IMR-90 (cell line): ENCODE measurements around the gene NXF1. TPM values are rescaled to one million over a fixed set of nuclear protein-coding genes. Genes with fewer than 3 reads are reported as not detected.

Experiments
- ATAC-seq: fragments of 200-7000 bp; cut with Tn5 transposase; 2 replicates; pipeline ENCODE4 v1.9.1; 2020; ENCODE audit warnings: low read depth, mild to moderate bottlenecking, moderate library complexity
- BruUV-seq: library from RNA; stranded (reverse); fragments of 400-500 nt; replicated peaks from 2 replicates; lab custom pipeline; 2021; lab: Mats Ljungman, UMichigan
- CTCF ChIA-PET: fragments of 300-600 bp; formaldehyde crosslinking; extraction: SDS; loops from one replicate; lab custom pipeline; 2021; ENCODE audit warnings: antibody characterized with exemption; lab: Yijun Ruan, JAX
- POLR2A ChIA-PET: fragments of 300-600 bp; sonication (Branson Sonifier 250); formaldehyde crosslinking; loops from one replicate; lab custom pipeline; 2022; ENCODE audit warnings: antibody characterized with exemption; ENCODE audit not compliant: unreplicated experiment; lab: Charles Lee
- DNase-seq: peaks from one replicate; pipeline ENCODE4 v3.0.0; 2013
- H2AFZ ChIP-seq: replicated peaks from 2 replicates; pipeline ENCODE3; 2013; ENCODE audit warnings: low read length, mild to moderate bottlenecking; ENCODE audit not compliant: poor library complexity
- H2AK5ac ChIP-seq: 2 replicates; pipeline ENCODE4 v1.6.1; 2013; ENCODE audit warnings: low read depth, low read length, inconsistent platforms
- H2AK9ac ChIP-seq: replicated peaks from 2 replicates; pipeline ENCODE3; 2013; ENCODE audit warnings: mild to moderate bottlenecking, low read depth, low read length, moderate library complexity; ENCODE audit not compliant: poor library complexity
- H2BK120ac ChIP-seq: 2 replicates; pipeline ENCODE4 v1.6.1; 2013; ENCODE audit warnings: low read depth, low read length, inconsistent platforms
- H2BK15ac ChIP-seq: 3 replicates; pipeline ENCODE4 v1.6.1; 2013; ENCODE audit warnings: low read depth, low read length, inconsistent platforms
- H2BK20ac ChIP-seq: 2 replicates; pipeline ENCODE4 v1.6.1; 2013; ENCODE audit warnings: low read depth, mild to moderate bottlenecking, inconsistent platforms, low read length, moderate library complexity
- H2BK5ac ChIP-seq: 2 replicates; pipeline ENCODE4 v1.6.1; 2013; ENCODE audit warnings: mild to moderate bottlenecking, low read depth, low read length, inconsistent platforms; ENCODE audit not compliant: poor library complexity, severe bottlenecking
- H3K14ac ChIP-seq: replicated peaks from 2 replicates; pipeline ENCODE4 v1.6.1; 2013; ENCODE audit warnings: low read depth, low read length, inconsistent platforms
- H3K18ac ChIP-seq: 2 replicates; pipeline ENCODE4 v1.6.1; 2013; ENCODE audit warnings: low read depth, low read length, control low read depth
- H3K23ac ChIP-seq: 2 replicates; pipeline ENCODE4 v1.6.1; 2013; ENCODE audit warnings: low read depth, low read length, inconsistent platforms
- H3K27ac ChIP-seq: 2 replicates; pipeline ENCODE4 v1.5.1; 2013; ENCODE audit warnings: mild to moderate bottlenecking, control low read depth, low read length; ENCODE audit not compliant: insufficient read depth
- H3K27me3 ChIP-seq: 2 replicates; pipeline ENCODE4 v1.6.1; 2013; ENCODE audit warnings: low read length; ENCODE audit not compliant: control insufficient read depth, insufficient read depth
- H3K36me3 ChIP-seq: 2 replicates; pipeline ENCODE4 v1.6.1; 2013; ENCODE audit warnings: low read length, mixed read lengths; ENCODE audit not compliant: control insufficient read depth, insufficient read depth
- H3K4ac ChIP-seq: 2 replicates; pipeline ENCODE4 v1.6.1; 2013; ENCODE audit warnings: low read depth, low read length, inconsistent platforms
- H3K4me1 ChIP-seq: 2 replicates; pipeline ENCODE4 v1.6.1; 2013; ENCODE audit warnings: low read length, mixed read lengths; ENCODE audit not compliant: control insufficient read depth, insufficient read depth
- H3K4me2 ChIP-seq: 2 replicates; pipeline ENCODE4 v1.6.1; 2013; ENCODE audit warnings: low read depth, mild to moderate bottlenecking, control low read depth, low read length, moderate library complexity
- H3K4me3 ChIP-seq: 2 replicates; pipeline ENCODE4 v1.5.1; 2013; ENCODE audit warnings: low read depth, mild to moderate bottlenecking, control low read depth, low read length, moderate library complexity; ENCODE audit not compliant: insufficient read depth
- H3K56ac ChIP-seq: 2 replicates; pipeline ENCODE4 v1.6.1; 2013; ENCODE audit warnings: low read length, inconsistent platforms; ENCODE audit not compliant: insufficient read depth; ENCODE audit errors: extremely low read depth
- H3K79me1 ChIP-seq, 2 experiments: 2 replicates each; pipeline ENCODE4 v1.6.1; 2013; ENCODE audit warnings: low read length in 2 of 2, inconsistent platforms in 1 of 2, low read depth in 1 of 2
- H3K9ac ChIP-seq: 2 replicates; pipeline ENCODE4 v1.6.1; 2013; ENCODE audit warnings: low read depth, low read length, control low read depth
- H3K9me1 ChIP-seq: 2 replicates; pipeline ENCODE4 v1.6.1; 2013; ENCODE audit warnings: low read length, inconsistent platforms; ENCODE audit not compliant: insufficient read depth
- H3K9me3 ChIP-seq: 2 replicates; pipeline ENCODE4 v1.6.1; 2013; ENCODE audit warnings: low read length; ENCODE audit not compliant: control insufficient read depth, insufficient read depth
- H4K20me1 ChIP-seq: 2 replicates; pipeline ENCODE4 v1.6.1; 2013; ENCODE audit warnings: low read length, inconsistent platforms; ENCODE audit not compliant: insufficient read depth
- H4K5ac ChIP-seq: 2 replicates; pipeline ENCODE4 v1.6.1; 2013; ENCODE audit warnings: mild to moderate bottlenecking, low read depth, low read length, control low read depth
- H4K8ac ChIP-seq, 2 experiments: 2 replicates each; pipeline ENCODE4 v1.6.1; 2013; ENCODE audit warnings: low read depth in 2 of 2, low read length in 2 of 2, control low read depth in 1 of 2, inconsistent platforms in 1 of 2
- H4K91ac ChIP-seq: 2 replicates; pipeline ENCODE4 v1.6.1; 2013; ENCODE audit warnings: low read depth, low read length, inconsistent platforms; ENCODE audit not compliant: insufficient read depth
- BHLHE40 ChIP-seq: fragments of 150-350 bp; IDR thresholded peaks from 2 replicates; pipeline ENCODE4 v1.6.1; 2016; ENCODE audit warnings: mild to moderate bottlenecking, low read depth, low read length
- CHD1 ChIP-seq: IDR thresholded peaks from 2 replicates; pipeline ENCODE4 v1.6.1; 2012; ENCODE audit warnings: low read depth, low read length, improper control_type of control experiment
- CTCF ChIP-seq: conservative IDR thresholded peaks from 2 replicates; pipeline ENCODE4 v1.5.1; 2012; ENCODE audit warnings: mild to moderate bottlenecking, low read depth, low read length, improper control_type of control experiment
- ELK1 ChIP-seq: fragments of 150-350 bp; IDR thresholded peaks from 2 replicates; pipeline ENCODE4 v1.6.1; 2016; ENCODE audit warnings: low read depth, mild to moderate bottlenecking, low read length, moderate library complexity, borderline replicate concordance
- MAZ ChIP-seq: IDR thresholded peaks from 2 replicates; pipeline ENCODE4 v1.6.1; 2012; ENCODE audit warnings: low read depth, mild to moderate bottlenecking, low read length, improper control_type of control experiment, moderate library complexity, borderline replicate concordance
- NFE2L2 ChIP-seq: fragments of 150-350 bp; IDR thresholded peaks from 2 replicates; pipeline ENCODE4 v1.6.1; 2016; ENCODE audit warnings: low read depth, mild to moderate bottlenecking, low read length
- POLR2A ChIP-seq: IDR thresholded peaks from 2 replicates; pipeline ENCODE4 v1.6.1; 2012; ENCODE audit warnings: mild to moderate bottlenecking, low read depth, low read length
- RCOR1 ChIP-seq: IDR thresholded peaks from 2 replicates; pipeline ENCODE4 v1.6.1; 2012; ENCODE audit warnings: mild to moderate bottlenecking, low read length, improper control_type of control experiment; ENCODE audit not compliant: insufficient replicate concordance
- SMC3 ChIP-seq: fragments of 150-350 bp; IDR thresholded peaks from 2 replicates; pipeline ENCODE4 v1.6.1; 2016; ENCODE audit warnings: low read depth, mild to moderate bottlenecking, antibody characterized with exemption, low read length, moderate library complexity
- USF2 ChIP-seq: fragments of 150-350 bp; IDR thresholded peaks from 2 replicates; pipeline ENCODE4 v1.6.1; 2017; ENCODE audit warnings: mild to moderate bottlenecking, antibody characterized with exemption, low read length, low read depth
- WGBS, 2 experiments: methylation state at CpG; one replicate each; pipeline versions ENCODE4 v1.1.5 to v1.1.7; 2013; ENCODE audit warnings: missing lambda C conversion rate in 2 of 2; ENCODE audit not compliant: insufficient read length in 1 of 2; ENCODE audit errors: extremely low coverage in 2 of 2; 5-methylcytosine and 5-hydroxymethylcytosine counted together
- dilution Hi-C: fragments of 300-500 bp; cut with HindIII; formaldehyde crosslinking; loops from one replicate; pipeline ENCODE4 v1.14.3; 2018; ENCODE audit warnings: low sequenced_read_pairs; ENCODE audit not compliant: unreplicated experiment
- in situ Hi-C: fragments of 300-500 bp; cut with MboI; formaldehyde crosslinking; loops from 3 replicates; pipeline ENCODE4 v1.14.3; 2019; ENCODE audit warnings: low sequenced_read_pairs, inconsistent platforms, mixed read lengths
- intact Hi-C: fragments of 100-400 bp; cut with micrococcal nuclease; formaldehyde crosslinking; loops from 2 replicates; pipeline ENCODE4 v1.10.0; 2022
- polyA plus RNA-seq, 3 experiments: library from polyadenylated mRNA; depleted of rRNA; stranded (reverse); fragments of >200 nt; gene quantifications; 2 replicates each; pipeline ENCODE4 v1.2.3, GENCODE V29; 2012; ENCODE audit warnings: low replicate concordance in 1 of 3
- total RNA-seq: library from RNA; depleted of rRNA; stranded (reverse); fragments of >200 nt; gene quantifications from 2 replicates; pipeline ENCODE4 v1.2.3, GENCODE V29; 2012

Gene NXF1
- total and polyA plus RNA-seq, 2 of the 4 experiments (the other 2 are of a cell fraction), result 26.3 to 97.4 TPM

GRCh38 chr11:62752994-62753735, 52.1 kb downstream of the NXF1 start:
- Histone ChIP-seq H4K20me1 (no peaks in the 10 kb centered on the region), H2AFZ (peak overlapping the region; percentile 75), H3K4me3 (peak overlapping the region; percentile 53), H3K4me1 (no peaks in the 10 kb centered on the region), H4K91ac (0 out of 2 replicates have a peak overlapping the region, but pooled peaks have one; percentile 22), H3K56ac (no peak overlapping the region), H3K27me3 (no peaks in the 10 kb centered on the region), H3K36me3 (peaks cover 13% of the 10 kb centered on the region), H3K79me1 (peaks cover 20 to 41% of the 10 kb centered on the region in 2 experiments), H2BK20ac (no peak overlapping the region), H3K9ac (no peak overlapping the region), H2BK120ac (no peak overlapping the region), H2AK9ac (peak overlapping the region; percentile 79), H3K9me1 (peaks cover 3% of the 10 kb centered on the region; the same call in 1 of the 2 replicates), H3K23ac (no peak overlapping the region), H3K9me3 (no peaks in the 10 kb centered on the region), H3K4me2 (peak overlapping the region; percentile 35), H3K4ac (peak overlapping the region; percentile 28), H3K18ac (no peak overlapping the region), H4K5ac (peak overlapping the region; percentile 35; the same call in 1 of the 2 replicates), H4K8ac (peak overlapping the region; percentile 70 to 100), H2AK5ac (peak overlapping the region; percentile 27; the same call in 1 of the 2 replicates), H3K27ac (no peak overlapping the region), H2BK5ac (no peak overlapping the region), H3K14ac (no peak overlapping the region), H2BK15ac (no peak overlapping the region)
- DNase-seq (no peak), ATAC-seq (no peak)
- POLR2A ChIA-PET, result interaction anchor here (0.6 to 1.5 kb wide), 7 partner anchors 8 to 102 kb away, joined by 3 to 8 read pairs (median 5); partner anchors contain the start of genes HNRNPUL2 and TAF6L
- no peak for TF ChIP-seq NFE2L2
- no peak for TF ChIP-seq CHD1
- no peak for TF ChIP-seq RCOR1
- no peak for TF ChIP-seq POLR2A
- no peak for TF ChIP-seq USF2
- no peak for TF ChIP-seq BHLHE40
- no peak for TF ChIP-seq ELK1
- TF ChIP-seq CTCF, result no peak
- no peak for TF ChIP-seq MAZ
- TF ChIP-seq SMC3, result no peak
- 85% methylated on average over 5 of the region's 15 CpGs; no CpG with 5 or more reads in 1 of the 2 experiments for WGBS, 2 experiments
- dilution Hi-C loops, result no loop called here
- CTCF ChIA-PET, result interaction anchor here (0.5 to 1.5 kb wide), 2 partner anchors 12 to 33 kb away, joined by 4 read pairs; partner anchors contain the start of gene TMEM179B
- in situ Hi-C loops, result no loop called here
- intact Hi-C loops, result no loop called here
- TSS peak; percentile 69 for BruUV-seq
